HL-60 (cell line): ENCODE results near the gene LAMA5.

Source experiments
- GABPA ChIP-seq: IDR thresholded peaks from 2 replicates; pipeline ENCODE4 v1.6.1; 2012; ENCODE audit warnings: low read depth
- POLR2AphosphoS5 ChIP-seq: IDR thresholded peaks from 2 replicates; pipeline ENCODE4 v1.6.1; 2012; ENCODE audit warnings: low read depth
- TF ChIP-seq, protein P1 (sequence below): IDR thresholded peaks from one replicate; pipeline ENCODE4 v1.5.1; 2011; ENCODE audit warnings: low read length, control low read depth, inconsistent platforms; ENCODE audit not compliant: insufficient read depth

DNA sequence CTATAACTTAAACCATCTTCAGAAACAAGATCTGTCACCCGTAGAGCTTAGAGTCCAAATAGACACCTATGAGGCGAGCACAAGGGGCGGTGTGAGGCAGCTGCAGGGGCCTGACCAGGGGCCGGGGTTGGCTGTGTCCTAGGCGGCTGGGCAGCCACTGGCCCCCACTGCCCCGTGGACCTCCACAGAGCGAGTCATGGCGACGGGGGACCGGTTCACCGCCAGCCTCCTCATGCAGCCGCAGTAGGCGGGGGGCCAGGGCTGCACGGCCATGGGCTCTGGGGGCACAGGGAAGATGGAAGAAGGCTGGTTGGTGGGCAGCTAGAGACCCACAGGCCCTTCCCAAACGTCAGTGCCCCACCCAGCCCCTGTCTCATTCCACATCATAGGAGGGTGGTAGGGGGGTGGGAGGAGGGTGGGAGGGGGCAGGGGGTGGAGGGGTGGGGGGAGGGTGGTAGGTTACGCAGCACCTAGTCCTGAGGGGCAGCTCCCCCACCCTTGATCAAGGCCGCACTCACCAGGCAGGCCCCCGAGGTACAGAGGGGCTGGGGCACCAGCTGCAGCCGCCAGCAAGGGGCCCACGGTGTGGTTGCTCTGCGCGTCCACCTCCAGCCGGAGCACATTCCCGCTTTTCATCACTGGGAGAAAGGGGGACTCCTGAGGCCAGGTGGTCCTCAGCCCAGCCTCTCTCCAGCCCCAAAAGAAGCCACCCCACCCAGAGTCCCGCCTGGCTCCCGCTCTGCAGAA, 57.7 kb downstream of the LAMA5 start:
- TF ChIP-seq, protein P1, sequence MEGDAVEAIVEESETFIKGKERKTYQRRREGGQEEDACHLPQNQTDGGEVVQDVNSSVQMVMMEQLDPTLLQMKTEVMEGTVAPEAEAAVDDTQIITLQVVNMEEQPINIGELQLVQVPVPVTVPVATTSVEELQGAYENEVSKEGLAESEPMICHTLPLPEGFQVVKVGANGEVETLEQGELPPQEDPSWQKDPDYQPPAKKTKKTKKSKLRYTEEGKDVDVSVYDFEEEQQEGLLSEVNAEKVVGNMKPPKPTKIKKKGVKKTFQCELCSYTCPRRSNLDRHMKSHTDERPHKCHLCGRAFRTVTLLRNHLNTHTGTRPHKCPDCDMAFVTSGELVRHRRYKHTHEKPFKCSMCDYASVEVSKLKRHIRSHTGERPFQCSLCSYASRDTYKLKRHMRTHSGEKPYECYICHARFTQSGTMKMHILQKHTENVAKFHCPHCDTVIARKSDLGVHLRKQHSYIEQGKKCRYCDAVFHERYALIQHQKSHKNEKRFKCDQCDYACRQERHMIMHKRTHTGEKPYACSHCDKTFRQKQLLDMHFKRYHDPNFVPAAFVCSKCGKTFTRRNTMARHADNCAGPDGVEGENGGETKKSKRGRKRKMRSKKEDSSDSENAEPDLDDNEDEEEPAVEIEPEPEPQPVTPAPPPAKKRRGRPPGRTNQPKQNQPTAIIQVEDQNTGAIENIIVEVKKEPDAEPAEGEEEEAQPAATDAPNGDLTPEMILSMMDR: no peak
- 0 out of 2 replicates have a peak, but pooled peaks have one; percentile 47 for TF ChIP-seq POLR2AphosphoS5
- TF ChIP-seq GABPA: no peak
